Measurements from ENCODE around the gene CRTC1. TPM values are rescaled to one million over a fixed set of nuclear protein-coding genes. Genes with fewer than 3 reads are reported as not detected.

The CRTC1 gene
- total and polyA plus RNA-seq, 4 donors, result 1.5 to 3.5 (median 1.9) TPM

- Histone ChIP-seq H3K4me1 (ENCODE audit: control insufficient read depth in 4 of 4, insufficient read depth in 4 of 4, low read length in 3 of 4) (no peaks in the 10 kb centered on the region), H3K9ac (ENCODE audit: low read depth in 1 of 2, low read length in 2 of 2) (no peak overlapping the region), H3K9me3 (ENCODE audit: control insufficient read depth in 4 of 4, low read length in 3 of 4) (no peaks in the 10 kb centered on the region), H3K36me3 (ENCODE audit: control insufficient read depth in 4 of 4, insufficient read depth in 3 of 4, low read depth in 1 of 4, low read length in 3 of 4) (no peaks in the 10 kb centered on the region), H3K4me3 (ENCODE audit: low read depth in 1 of 3, low read length in 3 of 3) (no peak overlapping the region), H3K27me3 (ENCODE audit: control insufficient read depth in 4 of 4, insufficient read depth in 4 of 4, low read length in 3 of 4) (no peaks in the 10 kb centered on the region), H3K27ac (ENCODE audit: low read depth in 1 of 2, low read length in 2 of 2) (no peak overlapping the region)
- 96% methylated on average over 11 of the region's 11 CpGs for WGBS
- no peak for TF ChIP-seq TAF1 (conservative IDR thresholded peaks at IDR 0.05)
- TF ChIP-seq HNF4G (IDR thresholded peaks at IDR 0.05), result no peak
- no peak for TF ChIP-seq GABPA (IDR thresholded peaks at IDR 0.05 in 1 of 2, conservative IDR thresholded peaks at IDR 0.05 in 1 of 2)
- TF ChIP-seq RAD21 (IDR thresholded peaks at IDR 0.05), result no peak
- TF ChIP-seq FOXA1 (IDR thresholded peaks at IDR 0.05), result no peak
- TF ChIP-seq REST (IDR thresholded peaks at IDR 0.05), result no peak
- TF ChIP-seq SP1 (IDR thresholded peaks at IDR 0.05), result no peak
- no peak for TF ChIP-seq JUND (IDR thresholded peaks at IDR 0.05)
- no peak for TF ChIP-seq NR2F2 (IDR thresholded peaks at IDR 0.05)
- no peak for TF ChIP-seq FOXA2 (IDR thresholded peaks at IDR 0.05)
- TF ChIP-seq EGR1 (IDR thresholded peaks at IDR 0.05; ENCODE audit: low read depth in 2 of 2), result no peak
- no peak for TF ChIP-seq HNF4A (conservative IDR thresholded peaks at IDR 0.05)
- no peak for TF ChIP-seq YY1 (IDR thresholded peaks at IDR 0.05)
- no peak for TF ChIP-seq RXRA (IDR thresholded peaks at IDR 0.05)
- no peak for TF ChIP-seq ZBTB33 (IDR thresholded peaks at IDR 0.05)
- TF ChIP-seq MAX (IDR thresholded peaks at IDR 0.05), result no peak
- no peak for DNase-seq (ENCODE audit: low spot score)
Measured at GRCh38 chr19:18774107-18774506, 90.6 kb downstream of the CRTC1 start.

GRCh38 chr19:18774782-18775444, 91.4 kb downstream of the CRTC1 start:
- no peak for DNase-seq (ENCODE audit: low spot score)
- TF ChIP-seq JUND (IDR thresholded peaks at IDR 0.05), result no peak
- no peak for TF ChIP-seq SP1 (IDR thresholded peaks at IDR 0.05)
- TF ChIP-seq ATF3 (IDR thresholded peaks at IDR 0.05), result no peak
- TF ChIP-seq HNF4G (IDR thresholded peaks at IDR 0.05), result no peak
- no peak for TF ChIP-seq YY1 (IDR thresholded peaks at IDR 0.05)
- no peak for TF ChIP-seq TAF1 (conservative IDR thresholded peaks at IDR 0.05)
- TF ChIP-seq MAX (IDR thresholded peaks at IDR 0.05), result no peak
- no peak for TF ChIP-seq CTCF (IDR thresholded peaks at IDR 0.05; ENCODE audit: low read depth, low read length, missing input control)
- TF ChIP-seq RXRA (IDR thresholded peaks at IDR 0.05), result no peak
- no peak for TF ChIP-seq ZBTB33 (IDR thresholded peaks at IDR 0.05)
- H3K4me1 ChIP-seq (ENCODE audit: control insufficient read depth in 4 of 4, insufficient read depth in 4 of 4, low read length in 3 of 4), result no peaks in the 10 kb centered on the region
- no peak overlapping the region for H3K27ac ChIP-seq (ENCODE audit: low read depth in 1 of 2, low read length in 2 of 2)
- no peaks in the 10 kb centered on the region for H3K36me3 ChIP-seq (ENCODE audit: control insufficient read depth in 4 of 4, insufficient read depth in 3 of 4, low read depth in 1 of 4, low read length in 3 of 4)
- 98% methylated on average over 40 of the region's 40 CpGs for whole genome bisulfite sequencing
- no peaks in the 10 kb centered on the region for H3K27me3 ChIP-seq (ENCODE audit: control insufficient read depth in 4 of 4, insufficient read depth in 4 of 4, low read length in 3 of 4)
- H3K9me3 ChIP-seq (ENCODE audit: control insufficient read depth in 4 of 4, low read length in 3 of 4), result no peaks in the 10 kb centered on the region
- no peak overlapping the region for H3K4me3 ChIP-seq (ENCODE audit: low read depth in 1 of 3, low read length in 3 of 3)
- no peak overlapping the region for H3K9ac ChIP-seq (ENCODE audit: low read depth in 1 of 2, low read length in 2 of 2)

All from liver (tissue), 9 donors.